GM23338 (cell line): ENCODE results near the gene ANTXR1. TPM values are rescaled to one million over a fixed set of nuclear protein-coding genes. Genes with fewer than 3 reads are reported as not detected.

Experiments used
- ATAC-seq: fragments of 200-7000 bp; cut with Tn5 transposase; 3 replicates; pipeline ENCODE4 v1.9.1; 2020
- DNase-seq: peaks from one replicate; pipeline ENCODE4 v3.0.0-alpha.2; 2015; ENCODE audit warnings: low spot score
- H2AFZ ChIP-seq: fragments of 200-600 bp; sonication (generic); 2 replicates; pipeline ENCODE4 v1.8.0; 2016; ENCODE audit warnings: antibody characterized with exemption, mild to moderate bottlenecking, moderate library complexity
- H3F3A ChIP-seq: fragments of 200-600 bp; sonication (generic); replicated peaks from 2 replicates; pipeline ENCODE4 v1.8.0; 2017; ENCODE audit warnings: antibody characterized with exemption, mixed run types, low read depth
- H3K27ac ChIP-seq: fragments of 200-600 bp; sonication (generic); 2 replicates; pipeline ENCODE4 v1.6.1; 2016; ENCODE audit warnings: low read depth
- H3K27me3 ChIP-seq: fragments of 200-600 bp; sonication (generic); 2 replicates; pipeline ENCODE4 v1.8.0; 2016; ENCODE audit warnings: mild to moderate bottlenecking, mixed run types, moderate library complexity; ENCODE audit not compliant: insufficient read depth
- H3K36me3 ChIP-seq: fragments of 200-600 bp; sonication (generic); 2 replicates; pipeline ENCODE4 v1.8.0; 2016; ENCODE audit warnings: mild to moderate bottlenecking; ENCODE audit not compliant: insufficient read depth
- H3K4me1 ChIP-seq: fragments of 200-600 bp; sonication (generic); 2 replicates; pipeline ENCODE4 v1.8.0; 2016; ENCODE audit warnings: mild to moderate bottlenecking, moderate library complexity; ENCODE audit not compliant: insufficient read depth
- H3K4me2 ChIP-seq: fragments of 200-600 bp; sonication (generic); 2 replicates; pipeline ENCODE4 v1.7.1; 2017; ENCODE audit warnings: mixed run types
- H3K4me3 ChIP-seq: fragments of 200-600 bp; sonication (generic); 2 replicates; pipeline ENCODE4 v1.6.1; 2016; ENCODE audit warnings: mixed run types
- H3K79me2 ChIP-seq: fragments of 200-600 bp; sonication (generic); replicated peaks from 2 replicates; pipeline ENCODE4 v1.8.0; 2017; ENCODE audit warnings: mild to moderate bottlenecking; ENCODE audit not compliant: insufficient read depth
- H3K9me2 ChIP-seq: fragments of 200-600 bp; sonication (generic); 2 replicates; pipeline ENCODE4 v1.8.0; 2017; ENCODE audit not compliant: insufficient read depth
- H4K20me1 ChIP-seq: fragments of 200-600 bp; sonication (generic); replicated peaks from 2 replicates; pipeline ENCODE4 v1.8.0; 2017; ENCODE audit warnings: mild to moderate bottlenecking; ENCODE audit not compliant: insufficient read depth
- H3K27ac Mint-ChIP-seq: 2 replicates; pipeline ENCODE4 v1.8.0; 2020; ENCODE audit warnings: inconsistent platforms, mild to moderate bottlenecking, moderate library complexity, mixed read lengths
- H3K27me3 Mint-ChIP-seq: 3 replicates; pipeline ENCODE4 v1.8.0; 2022; ENCODE audit warnings: low read depth, mild to moderate bottlenecking, moderate library complexity, mixed read lengths, inconsistent platforms; ENCODE audit not compliant: insufficient read depth, poor library complexity
- H3K36me3 Mint-ChIP-seq: 3 replicates; pipeline ENCODE4 v1.8.0; 2021; ENCODE audit warnings: low read depth, mild to moderate bottlenecking, inconsistent platforms, moderate library complexity, mixed read lengths
- H3K4me1 Mint-ChIP-seq: 3 replicates; pipeline ENCODE4 v1.8.0; 2020; ENCODE audit warnings: mild to moderate bottlenecking, inconsistent platforms, mixed read lengths
- H3K4me3 Mint-ChIP-seq: 3 replicates; pipeline ENCODE4 v1.8.0; 2021; ENCODE audit warnings: moderate library complexity, mild to moderate bottlenecking, inconsistent platforms, mixed read lengths
- H3K9me3 Mint-ChIP-seq: 3 replicates; pipeline ENCODE4 v1.8.0; 2020; ENCODE audit warnings: moderate library complexity, mild to moderate bottlenecking, inconsistent platforms, mixed read lengths
- CREB1 ChIP-seq: fragments of 250-450 bp; sonication (Bioruptor Pico); IDR thresholded peaks from 2 replicates; pipeline ENCODE4 v1.5.0; 2020; ENCODE audit warnings: low read depth, mild to moderate bottlenecking, moderate library complexity
- CTCF ChIP-seq, 2 experiments: fragments of 200-600 bp in 1 of 2; sonication (generic) in 1 of 2; conservative IDR thresholded peaks; 2 replicates each; pipeline versions ENCODE4 v1.5.1 to v1.6.1; 2016 to 2017; ENCODE audit warnings: antibody characterized with exemption in 2 of 2, low read depth in 2 of 2, mild to moderate bottlenecking in 2 of 2, moderate library complexity in 1 of 2
- ETS1 ChIP-seq: IDR thresholded peaks from 2 replicates; pipeline ENCODE4 v1.6.1; 2016; ENCODE audit warnings: antibody characterized with exemption
- EZH2 ChIP-seq: fragments of 200-600 bp; sonication (generic); IDR thresholded peaks from one replicate; pipeline ENCODE4 v1.8.0; 2017; ENCODE audit warnings: antibody characterized with exemption, mild to moderate bottlenecking, low read depth; ENCODE audit not compliant: unreplicated experiment
- EZH2phosphoT487 ChIP-seq: fragments of 200-600 bp; sonication (generic); IDR thresholded peaks from one replicate; pipeline ENCODE4 v1.8.1; 2018; ENCODE audit warnings: antibody characterized with exemption; ENCODE audit not compliant: unreplicated experiment
- JUNB ChIP-seq: IDR thresholded peaks from one replicate; pipeline ENCODE4 v1.6.1; 2016; ENCODE audit warnings: antibody characterized with exemption; ENCODE audit not compliant: unreplicated experiment
- NANOG ChIP-seq: IDR thresholded peaks from 2 replicates; pipeline ENCODE4 v1.6.1; 2016; ENCODE audit warnings: antibody characterized with exemption, borderline replicate concordance
- POLR2AphosphoS5 ChIP-seq: IDR thresholded peaks from 2 replicates; pipeline ENCODE4 v1.6.1; 2016; ENCODE audit warnings: antibody characterized with exemption, low read depth
- REST ChIP-seq: IDR thresholded peaks from one replicate; pipeline ENCODE4 v1.6.1; 2018; ENCODE audit warnings: antibody characterized with exemption; ENCODE audit not compliant: unreplicated experiment
- STAT1 ChIP-seq: IDR thresholded peaks from one replicate; pipeline ENCODE4 v1.6.1; 2016; ENCODE audit warnings: antibody characterized with exemption; ENCODE audit not compliant: unreplicated experiment
- ZNF114 ChIP-seq: fragments of 250-450 bp; sonication (Bioruptor Pico); IDR thresholded peaks from 2 replicates; pipeline ENCODE4 v1.5.0; 2020; ENCODE audit warnings: mild to moderate bottlenecking, moderate library complexity
- ZNF331 ChIP-seq: fragments of 250-450 bp; sonication (Bioruptor Pico); IDR thresholded peaks from 2 replicates; pipeline ENCODE4 v1.5.0; 2020; ENCODE audit warnings: low read depth, mild to moderate bottlenecking, moderate library complexity
- ZNF462 ChIP-seq: fragments of 250-450 bp; sonication (Bioruptor Pico); IDR thresholded peaks from 2 replicates; pipeline ENCODE4 v1.5.0; 2020; ENCODE audit warnings: mild to moderate bottlenecking, moderate library complexity
- polyA plus RNA-seq: library from polyadenylated mRNA; unstranded; fragments of >200 nt; fragmentation: Nextera tagmentation; extraction: Ambion mirVana; gene quantifications from 2 replicates; pipeline ENCODE4 v1.2.1, GENCODE V29; 2016
- total RNA-seq: library from RNA; depleted of rRNA; stranded (reverse); fragments of >200 nt; shearing (Covaris generic); gene quantifications from 2 replicates; pipeline ENCODE4 v1.2.3, GENCODE V29; 2014

Gene ANTXR1
- total and polyA plus RNA-seq, 2 experiments from 2014 or later = 16.1 to 23.1 TPM

GRCh38 chr2:69248232-69248631 lies 235.3 kb downstream of the ANTXR1 start:
- H3K27ac ChIP-seq = no peak overlapping the region
- H3K4me3 ChIP-seq = no peak overlapping the region
- Mint-ChIP-seq H3K36me3 (peaks cover 14% of the 10 kb centered on the region), H3K4me3 (no peak overlapping the region), H3K27ac (no peak overlapping the region), H3K27me3 (no peaks in the 10 kb centered on the region), H3K9me3 (no peaks in the 10 kb centered on the region), H3K4me1 (peaks cover 9% of the 10 kb centered on the region)
- H3K4me2 ChIP-seq = no peak overlapping the region
- DNase-seq = no peak
- H3K27me3 ChIP-seq = no peaks in the 10 kb centered on the region
- no peak overlapping the region for H2AFZ ChIP-seq
- peaks cover 3% of the 10 kb centered on the region; the same call in 1 of the 2 replicates for H3K9me2 ChIP-seq
- H3K79me2 ChIP-seq = no peaks in the 10 kb centered on the region
- H4K20me1 ChIP-seq = no peaks in the 10 kb centered on the region
- H3K36me3 ChIP-seq = no peaks in the 10 kb centered on the region
- no peak for TF ChIP-seq ETS1
- TF ChIP-seq NANOG = no peak
- no peak for TF ChIP-seq POLR2AphosphoS5
- no peak for TF ChIP-seq STAT1
- no peak for TF ChIP-seq ZNF331 (CRISPR knock-in tag)
- no peak for TF ChIP-seq CTCF (conservative IDR thresholded peaks at IDR 0.05; ENCODE audit: low read depth in 2 of 2)
- TF ChIP-seq CREB1 (CRISPR knock-in tag) = no peak
- no peak for TF ChIP-seq EZH2phosphoT487
- no peak for TF ChIP-seq JUNB
- TF ChIP-seq REST = no peak
- no peak for TF ChIP-seq EZH2
- TF ChIP-seq ZNF114 (CRISPR knock-in tag) = no peak
- TF ChIP-seq ZNF462 (CRISPR knock-in tag) = no peak
- H3K4me1 ChIP-seq = no peaks in the 10 kb centered on the region
- no peaks in the 10 kb centered on the region for H3F3A ChIP-seq
- no peak for ATAC-seq
